K562 (cell line): Measurements from ENCODE around the gene DNAH3. TPM values are rescaled to one million over a fixed set of nuclear protein-coding genes. Genes with fewer than 3 reads are reported as not detected.

ENCODE experiments used
- ATAC-seq: fragments of 200-7000 bp; cut with Tn5 transposase; 3 replicates; pipeline ENCODE4 v1.9.1; 2020; ENCODE audit warnings: moderate library complexity
- BruUV-seq: library from RNA; stranded (reverse); fragments of 400-500 nt; replicated peaks from 2 replicates; lab custom pipeline; 2021; lab: Mats Ljungman, UMichigan
- CTCF ChIA-PET: fragments of 300-600 bp; formaldehyde crosslinking; extraction: SDS; loops from one replicate; lab custom pipeline; 2021; ENCODE audit warnings: low intra/inter-chr PET ratio; lab: Yijun Ruan, JAX
- POLR2A ChIA-PET: fragments of 300-600, 350-650 bp; sonication (Branson Sonifier 250); formaldehyde crosslinking; extraction: SDS; loops from one replicate; lab custom pipeline; 2021; ENCODE audit warnings: antibody characterized with exemption, inconsistent platforms; lab: Yijun Ruan, JAX
- DNase-seq, 4 experiments: peaks; one replicate each; pipeline versions ENCODE4 v3.0.0 to v3.0.0-alpha.2; 2011 to 2018; ENCODE audit warnings: low spot score in 3 of 4, mixed read lengths in 3 of 4; ENCODE audit errors: extremely low read depth in 1 of 4
- FAIRE-seq: peaks from 2 replicates; lab custom pipeline; 2011; peaks lifted over from hg19 to GRCh38; lab: Jason Lieb, UNC
- H2AFZ ChIP-seq: 2 replicates; pipeline ENCODE4 v1.6.0; 2011; ENCODE audit warnings: low read depth, low read length, control low read depth, inconsistent platforms
- H3K27ac ChIP-seq: fragments of 200-600 bp; 3 replicates; pipeline ENCODE4 v1.8.0; 2011; ENCODE audit warnings: low read depth, mild to moderate bottlenecking, control low read depth, inconsistent platforms, low read length, moderate library complexity, mixed read lengths; ENCODE audit errors: extremely low read depth
- H3K27me3 ChIP-seq, 2 experiments: fragments of 300-600 bp in 1 of 2; 2 replicates in 1 of 2; 3 replicates in 1 of 2; pipeline versions ENCODE4 v1.6.0 to v1.8.0; 2011; ENCODE audit warnings: inconsistent platforms in 2 of 2, low read length in 2 of 2, mild to moderate bottlenecking in 1 of 2, mixed read lengths in 1 of 2, moderate library complexity in 1 of 2; ENCODE audit not compliant: control insufficient read depth in 2 of 2, insufficient read depth in 2 of 2
- H3K36me3 ChIP-seq: fragments of 300-600 bp; 3 replicates; pipeline ENCODE4 v1.8.0; 2011; ENCODE audit warnings: mild to moderate bottlenecking, low read length, inconsistent platforms; ENCODE audit not compliant: control insufficient read depth, insufficient read depth
- H3K4me1 ChIP-seq, 2 experiments: fragments of 200-600 bp in 1 of 2; replicated peaks in 1 of 2; 2 replicates in 1 of 2; 3 replicates in 1 of 2; pipeline versions ENCODE4 v1.5.1 to v1.8.0; 2011; ENCODE audit warnings: inconsistent platforms in 2 of 2, low read length in 2 of 2, mild to moderate bottlenecking in 1 of 2, mixed read lengths in 1 of 2, moderate library complexity in 1 of 2; ENCODE audit not compliant: control insufficient read depth in 2 of 2, insufficient read depth in 2 of 2
- H3K4me2 ChIP-seq: 2 replicates; pipeline ENCODE4 v1.6.1; 2011; ENCODE audit warnings: low read length, control low read depth, inconsistent platforms, mixed read lengths; ENCODE audit not compliant: insufficient read depth
- H3K4me3 ChIP-seq: fragments of 200-600 bp; sonication (generic), shearing (Covaris generic); 2 replicates; pipeline ENCODE4 v1.5.1; 2016; ENCODE audit warnings: control low read depth, inconsistent platforms
- H3K79me2 ChIP-seq: fragments of 200-600 bp; 3 replicates; pipeline ENCODE4 v1.8.0; 2011; ENCODE audit warnings: low read length, inconsistent platforms; ENCODE audit not compliant: control insufficient read depth, insufficient read depth
- H3K9ac ChIP-seq, 2 experiments: 2 replicates each; pipeline versions ENCODE4 v1.6.0 to v1.6.1; 2011; ENCODE audit warnings: low read depth in 2 of 2, low read length in 2 of 2, control low read depth in 1 of 2, inconsistent platforms in 1 of 2, mild to moderate bottlenecking in 1 of 2, mixed read lengths in 1 of 2; ENCODE audit not compliant: insufficient read depth in 1 of 2
- H3K9me1 ChIP-seq: one replicate; pipeline ENCODE4 v1.6.0; 2011; ENCODE audit warnings: inconsistent platforms, mild to moderate bottlenecking, low read length, moderate library complexity; ENCODE audit not compliant: control insufficient read depth, insufficient read depth
- H3K9me3 ChIP-seq: replicated peaks from 2 replicates; pipeline ENCODE4 v1.5.1; 2011; ENCODE audit warnings: low read depth, low read length, inconsistent platforms; ENCODE audit not compliant: control insufficient read depth, insufficient read depth
- H4K20me1 ChIP-seq: replicated peaks from 2 replicates; pipeline ENCODE4 v1.6.1; 2011; ENCODE audit warnings: low read length, inconsistent platforms, mixed read lengths; ENCODE audit not compliant: control insufficient read depth, insufficient read depth
- GATAD2A ChIP-seq: fragments of 450-650 bp; IDR thresholded peaks from 2 replicates; pipeline ENCODE4 v1.6.1; 2017
- GATAD2B ChIP-seq: fragments of 450-650 bp; IDR thresholded peaks from 2 replicates; pipeline ENCODE4 v1.6.1; 2017; ENCODE audit warnings: mild to moderate bottlenecking, borderline replicate concordance
- JUN ChIP-seq, 2 experiments: sonication (generic) in 1 of 2; formaldehyde crosslinking in 1 of 2; IDR thresholded peaks; 2 replicates each; pipeline versions ENCODE4 v1.6.1 to v1.8.0; 2012 to 2022; ENCODE audit warnings: borderline replicate concordance in 2 of 2, mild to moderate bottlenecking in 2 of 2, improper control_type of control experiment in 1 of 2, low read depth in 1 of 2, low read length in 1 of 2, missing genetic modification reagents in 1 of 2
- KDM5B ChIP-seq: fragments of 200-600 bp; sonication (generic); IDR thresholded peaks from 2 replicates; pipeline ENCODE4 v1.6.1; 2012; ENCODE audit warnings: low read depth, mild to moderate bottlenecking, moderate library complexity, low read length, control low read depth, inconsistent platforms; ENCODE audit not compliant: insufficient replicate concordance
- SIX5 ChIP-seq, 2 experiments: IDR thresholded peaks; 2 replicates each; pipeline ENCODE4 v1.6.1; 2011; ENCODE audit warnings: low read length in 2 of 2, borderline replicate concordance in 1 of 2, low read depth in 1 of 2, mild to moderate bottlenecking in 1 of 2, moderate library complexity in 1 of 2; ENCODE audit not compliant: insufficient read depth in 1 of 2
- SMAD1 ChIP-seq: fragments of 150-350 bp; IDR thresholded peaks from 2 replicates; pipeline ENCODE4 v1.6.1; 2014; ENCODE audit warnings: low read length, low read depth; ENCODE audit not compliant: partially characterized antibody
- XRCC4 ChIP-seq: IDR thresholded peaks from one replicate; pipeline ENCODE4 v1.6.1; 2011; ENCODE audit not compliant: insufficient read depth, insufficient read length; ENCODE audit errors: extremely low read depth
- ZNF212 ChIP-seq: fragments of 450-650 bp; formaldehyde crosslinking; IDR thresholded peaks from 2 replicates; pipeline ENCODE4 v1.4.0; 2020; ENCODE audit warnings: mild to moderate bottlenecking
- ZNF311 ChIP-seq: fragments of 250-450 bp; sonication (Bioruptor Pico); IDR thresholded peaks from 2 replicates; pipeline ENCODE4 v1.4.0; 2020; ENCODE audit warnings: mild to moderate bottlenecking, moderate library complexity
- ZNF589 ChIP-seq: fragments of 200-800 bp; sonication (Bioruptor generic); IDR thresholded peaks from 2 replicates; pipeline ENCODE4 v1.6.1; 2016; ENCODE audit warnings: low read depth, missing genetic modification characterization, missing compliant biosample characterization
- WGBS: fragments of 100-300 bp; shearing (Covaris generic); methylation state at CpG from one replicate; pipeline ENCODE4 v1.1.6; 2016; ENCODE audit warnings: low coverage, mixed read lengths; ENCODE audit not compliant: insufficient coverage; ENCODE audit errors: missing lambda C conversion rate; 5-methylcytosine and 5-hydroxymethylcytosine counted together
- in situ Hi-C: fragments of 300-500 bp; cut with MboI; formaldehyde crosslinking; loops from 4 replicates; pipeline ENCODE4 v1.15.0; 2018; ENCODE audit warnings: inconsistent platforms, mixed read lengths
- intact Hi-C: fragments of 100-400 bp; cut with micrococcal nuclease; formaldehyde crosslinking; loops from 2 replicates; pipeline ENCODE4 v1.14.2; 2022
- polyA plus RNA-seq, 8 experiments: library from polyadenylated mRNA; depleted of rRNA in 4 of 8; stranded (reverse) in 5 of 8; unstranded in 3 of 8; fragments of >200 nt; fragmentation: Nextera tagmentation in 2 of 8; fragmentation: Illumina TruSeq in 1 of 8; extraction: Ambion mirVana in 2 of 8; extraction: Trizol in 1 of 8; gene quantifications; 2 replicates each; pipeline versions ENCODE4 v1.2.1 to v1.2.3, GENCODE V29; 2011 to 2014; ENCODE audit warnings: inconsistent platforms in 1 of 8, missing spikeins in 1 of 8
- total RNA-seq, 7 experiments: library from RNA; depleted of rRNA in 6 of 7; stranded (reverse); fragments of >200 nt in 6 of 7; fragmentation: Illumina TruSeq in 2 of 7; extraction: Trizol in 2 of 7; gene quantifications; 2 replicates each; pipeline versions ENCODE4 v1.2.1 to v1.2.3, GENCODE V29; 2011 to 2021; ENCODE audit warnings: low replicate concordance in 1 of 7
- TF ChIP-seq, protein P1 (sequence below): sonication (generic); formaldehyde crosslinking; IDR thresholded peaks from 2 replicates; pipeline ENCODE4 v1.8.1; 2023; ENCODE audit warnings: mild to moderate bottlenecking, missing genetic modification reagents
- TF ChIP-seq, protein P2 (sequence below): fragments of 250-450 bp; sonication (Bioruptor Pico); IDR thresholded peaks from 2 replicates; pipeline ENCODE4 v1.4.0; 2020; ENCODE audit warnings: mild to moderate bottlenecking

The DNAH3 gene
- total and polyA plus RNA-seq, 9 of the 15 experiments (the other 6 are each of a cell fraction or from before 2014, with no cell fraction given), result 0.32 to 0.84 (median 0.44) TPM

- Histone ChIP-seq H3K79me2 (no peaks in the 10 kb centered on the region), H2AFZ (no peak overlapping the region), H3K4me2 (no peak overlapping the region), H3K4me3 (no peak overlapping the region), H4K20me1 (peaks cover 3% of the 10 kb centered on the region; the same call in 1 of the 2 replicates), H3K9ac (no peak overlapping the region), H3K9me1 (no peaks in the 10 kb centered on the region), H3K27me3 (no peaks in the 10 kb centered on the region), H3K4me1 (peaks cover 5 to 8% of the 10 kb centered on the region in 2 experiments; a peak in 3 of 5 replicates), H3K36me3 (peaks cover 5% of the 10 kb centered on the region; the same call in 2 of the 3 replicates), H3K27ac (no peak overlapping the region), H3K9me3 (0 out of 2 replicates have a peak, but pooled peaks cover 3% of the 10 kb centered on the region)
- TF ChIP-seq, protein P1, sequence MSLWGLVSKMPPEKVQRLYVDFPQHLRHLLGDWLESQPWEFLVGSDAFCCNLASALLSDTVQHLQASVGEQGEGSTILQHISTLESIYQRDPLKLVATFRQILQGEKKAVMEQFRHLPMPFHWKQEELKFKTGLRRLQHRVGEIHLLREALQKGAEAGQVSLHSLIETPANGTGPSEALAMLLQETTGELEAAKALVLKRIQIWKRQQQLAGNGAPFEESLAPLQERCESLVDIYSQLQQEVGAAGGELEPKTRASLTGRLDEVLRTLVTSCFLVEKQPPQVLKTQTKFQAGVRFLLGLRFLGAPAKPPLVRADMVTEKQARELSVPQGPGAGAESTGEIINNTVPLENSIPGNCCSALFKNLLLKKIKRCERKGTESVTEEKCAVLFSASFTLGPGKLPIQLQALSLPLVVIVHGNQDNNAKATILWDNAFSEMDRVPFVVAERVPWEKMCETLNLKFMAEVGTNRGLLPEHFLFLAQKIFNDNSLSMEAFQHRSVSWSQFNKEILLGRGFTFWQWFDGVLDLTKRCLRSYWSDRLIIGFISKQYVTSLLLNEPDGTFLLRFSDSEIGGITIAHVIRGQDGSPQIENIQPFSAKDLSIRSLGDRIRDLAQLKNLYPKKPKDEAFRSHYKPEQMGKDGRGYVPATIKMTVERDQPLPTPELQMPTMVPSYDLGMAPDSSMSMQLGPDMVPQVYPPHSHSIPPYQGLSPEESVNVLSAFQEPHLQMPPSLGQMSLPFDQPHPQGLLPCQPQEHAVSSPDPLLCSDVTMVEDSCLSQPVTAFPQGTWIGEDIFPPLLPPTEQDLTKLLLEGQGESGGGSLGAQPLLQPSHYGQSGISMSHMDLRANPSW (CRISPR knock-in tag), result no peak
- TF ChIP-seq JUN (IDR thresholded peaks at IDR 0.05; ENCODE audit: borderline replicate concordance, low read depth, low read length) (no peak), JUN (CRISPR knock-in tag; IDR thresholded peaks at IDR 0.05; ENCODE audit: borderline replicate concordance) (no peak), ZNF311 (CRISPR knock-in tag) (no peak), GATAD2B (no peak), GATAD2A (no peak), ZNF589 (CRISPR knock-in tag) (no peak), ZNF212 (CRISPR knock-in tag) (no peak), KDM5B (no peak), SIX5 (IDR thresholded peaks at IDR 0.05; ENCODE audit: borderline replicate concordance in 1 of 2, insufficient read depth in 1 of 2, low read depth in 1 of 2, low read length in 2 of 2) (no peak), XRCC4 (no peak), SMAD1 (no peak)
- TF ChIP-seq, protein P2, sequence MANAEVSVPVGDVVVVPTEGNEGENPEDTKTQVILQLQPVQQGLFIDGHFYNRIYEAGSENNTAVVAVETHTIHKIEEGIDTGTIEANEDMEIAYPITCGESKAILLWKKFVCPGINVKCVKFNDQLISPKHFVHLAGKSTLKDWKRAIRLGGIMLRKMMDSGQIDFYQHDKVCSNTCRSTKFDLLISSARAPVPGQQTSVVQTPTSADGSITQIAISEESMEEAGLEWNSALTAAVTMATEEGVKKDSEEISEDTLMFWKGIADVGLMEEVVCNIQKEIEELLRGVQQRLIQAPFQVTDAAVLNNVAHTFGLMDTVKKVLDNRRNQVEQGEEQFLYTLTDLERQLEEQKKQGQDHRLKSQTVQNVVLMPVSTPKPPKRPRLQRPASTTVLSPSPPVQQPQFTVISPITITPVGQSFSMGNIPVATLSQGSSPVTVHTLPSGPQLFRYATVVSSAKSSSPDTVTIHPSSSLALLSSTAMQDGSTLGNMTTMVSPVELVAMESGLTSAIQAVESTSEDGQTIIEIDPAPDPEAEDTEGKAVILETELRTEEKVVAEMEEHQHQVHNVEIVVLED (CRISPR knock-in tag), result no peak
- ChIA-PET POLR2A (no interaction called here), CTCF (no interaction called here)
- in situ Hi-C loops, result loop anchor here (5.0 to 10.0 kb wide), 2 partner anchors 112 to 1510 kb away; no protein-coding TSS in a partner anchor
- intact Hi-C loops, result loop anchor here (10.0 kb wide), 1 partner anchor 1140 kb away; no protein-coding TSS in a partner anchor
- 67% methylated on average over 3 of the region's 3 CpGs for WGBS
- ATAC-seq (no peak), DNase-seq (no peak), FAIRE-seq (no peak)
- BruUV-seq, result no TSS peak
Observed at GRCh38 chr16:21184834-21185233, 34.2 kb upstream of the DNAH3 start.
